GM18517 (cell line): ENCODE measurements around the gene SDCCAG8.

ENCODE experiments used
- ATAC-seq: cut with Tn5 transposase; IDR thresholded peaks from one replicate; pipeline ENCODE4 v1.9.1; 2021; ENCODE audit warnings: mild to moderate bottlenecking, moderate library complexity; ENCODE audit not compliant: unreplicated experiment

Gene SDCCAG8

GRCh38 chr1:243529512-243529911, 273.7 kb downstream of the SDCCAG8 start:
- no peak for ATAC-seq

- ATAC-seq = no peak
Measured at GRCh38 chr1:243535014-243535413, 279.2 kb downstream of the SDCCAG8 start.

DNA sequence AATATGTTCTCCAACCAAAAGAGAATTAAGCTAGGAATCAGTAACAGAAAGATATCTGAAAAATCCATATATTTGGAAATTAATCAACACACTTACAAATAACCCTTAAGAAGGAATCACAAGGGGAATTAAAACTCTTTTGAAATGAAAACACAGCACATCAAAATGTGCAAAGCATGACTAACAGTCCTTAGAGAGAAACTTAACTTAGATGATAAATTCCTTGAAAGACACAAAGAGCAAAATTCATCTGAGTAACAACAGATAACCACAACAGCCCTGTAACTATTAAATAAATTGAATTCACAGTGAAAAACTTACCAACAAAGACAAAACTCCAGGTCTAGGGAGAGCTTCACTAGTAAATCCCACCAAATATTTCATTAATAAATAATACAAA, 283.8 kb downstream of the SDCCAG8 start:
- no peak for ATAC-seq

- ATAC-seq = no peak
Measured at GRCh38 chr1:243542739-243543415, 287.0 kb downstream of the SDCCAG8 start.

DNA sequence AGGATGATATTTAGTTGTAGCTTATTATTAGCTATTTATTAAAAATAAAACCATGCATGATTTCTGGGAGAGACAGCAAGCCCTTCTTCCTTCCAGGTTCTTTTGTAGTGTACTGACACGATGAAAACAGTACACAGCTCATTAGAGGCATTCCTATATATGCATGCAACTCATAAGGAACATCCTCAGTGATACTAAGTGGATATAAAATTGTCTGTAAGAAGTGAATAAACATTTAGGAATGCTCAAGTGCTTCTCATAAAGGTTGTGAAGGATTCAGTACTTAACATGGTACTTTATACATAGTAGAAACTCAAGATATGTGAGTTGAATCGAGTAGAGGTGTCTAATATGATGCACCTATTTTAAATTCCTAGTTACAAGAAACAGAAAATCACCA, 287.7 kb downstream of the SDCCAG8 start:
- ATAC-seq = no peak

GRCh38 chr1:243546457-243546856, 290.6 kb downstream of the SDCCAG8 start:
- no peak for ATAC-seq

GRCh38 chr1:243547891-243548290, 292.1 kb downstream of the SDCCAG8 start:
- no peak for ATAC-seq

- no peak for ATAC-seq
Measured at GRCh38 chr1:243548516-243548915, 292.7 kb downstream of the SDCCAG8 start.

DNA sequence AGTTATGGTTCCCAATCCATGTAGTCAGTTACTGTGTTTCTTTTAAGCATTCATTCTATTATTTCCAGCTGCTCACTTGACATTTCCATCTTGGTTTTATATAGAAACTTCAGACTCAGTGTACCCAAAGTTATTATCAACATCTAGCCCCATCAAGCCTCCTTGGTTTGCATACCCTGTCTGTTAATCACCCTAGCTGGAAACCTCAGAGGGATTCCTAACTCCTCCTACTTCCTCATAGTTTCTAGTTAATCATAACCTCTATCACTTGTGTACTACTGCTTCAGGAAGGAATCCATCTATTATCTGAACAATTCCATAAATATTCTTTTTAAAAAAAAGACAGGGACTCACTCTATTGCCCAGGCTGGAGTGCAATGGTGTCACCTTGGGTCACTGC, 293.3 kb downstream of the SDCCAG8 start:
- ATAC-seq = no peak
